NCI-H345 treated with DMSO at 0.1 percent for 48 hours (cell line): Measurements from ENCODE around the gene FIS1.
A peak's percentile ranks its signal among the peaks of the same experiment; 100 is the strongest.
"Not testable (repeated sequence)": the region's sequence is repeated elsewhere in the genome, so short reads cannot be mapped to it uniquely, and the experiment has no call there.

Experiments
- DNase-seq: peaks from one replicate; lab custom pipeline; 2025; ENCODE audit not compliant: unreplicated experiment; lab: John Stamatoyannopoulos, UW

The FIS1 gene

DNA sequence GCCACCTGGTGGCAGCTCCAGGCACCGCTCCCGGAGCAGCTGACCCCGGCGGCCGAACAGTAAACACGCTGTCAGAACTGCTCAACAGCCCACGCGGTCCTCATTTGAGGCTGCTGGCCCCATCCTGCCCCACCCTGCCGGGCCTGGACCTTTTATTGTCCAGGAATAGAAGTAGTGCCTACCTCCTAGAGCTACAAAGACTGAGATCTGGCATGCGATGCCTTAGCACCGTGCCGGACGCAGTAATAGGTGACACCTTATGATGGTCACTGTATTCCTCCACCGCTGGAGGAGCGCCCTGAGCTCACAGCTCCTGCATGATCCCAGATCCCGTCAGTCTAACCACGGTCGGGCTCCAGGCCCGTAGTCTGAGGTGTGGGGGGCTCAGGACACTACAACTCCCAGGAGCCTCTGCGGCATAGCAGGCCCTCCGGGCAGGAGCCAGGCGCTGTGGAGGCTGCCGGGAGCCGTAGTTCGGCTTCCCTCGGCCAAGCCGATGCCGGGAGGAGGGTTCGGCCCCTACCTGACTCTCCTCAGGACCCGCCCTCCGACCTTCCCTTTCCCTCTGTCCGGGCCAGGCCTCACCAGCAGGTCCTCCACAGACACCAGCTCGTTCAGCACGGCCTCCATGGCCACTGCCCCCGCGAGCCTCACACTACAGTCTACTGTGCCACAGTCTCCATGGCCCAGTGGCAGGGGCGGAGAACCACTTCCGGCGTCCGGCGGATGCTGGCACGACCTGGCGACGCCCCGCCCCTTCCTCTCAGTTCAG, at the start of gene FIS1:
FIS1 (minus strand) TSS at position 707 of the 772 bp plus-strand sequence; CDS start at position 630, 77 bp downstream.
- DNase-seq, result peak; percentile 90

DNA sequence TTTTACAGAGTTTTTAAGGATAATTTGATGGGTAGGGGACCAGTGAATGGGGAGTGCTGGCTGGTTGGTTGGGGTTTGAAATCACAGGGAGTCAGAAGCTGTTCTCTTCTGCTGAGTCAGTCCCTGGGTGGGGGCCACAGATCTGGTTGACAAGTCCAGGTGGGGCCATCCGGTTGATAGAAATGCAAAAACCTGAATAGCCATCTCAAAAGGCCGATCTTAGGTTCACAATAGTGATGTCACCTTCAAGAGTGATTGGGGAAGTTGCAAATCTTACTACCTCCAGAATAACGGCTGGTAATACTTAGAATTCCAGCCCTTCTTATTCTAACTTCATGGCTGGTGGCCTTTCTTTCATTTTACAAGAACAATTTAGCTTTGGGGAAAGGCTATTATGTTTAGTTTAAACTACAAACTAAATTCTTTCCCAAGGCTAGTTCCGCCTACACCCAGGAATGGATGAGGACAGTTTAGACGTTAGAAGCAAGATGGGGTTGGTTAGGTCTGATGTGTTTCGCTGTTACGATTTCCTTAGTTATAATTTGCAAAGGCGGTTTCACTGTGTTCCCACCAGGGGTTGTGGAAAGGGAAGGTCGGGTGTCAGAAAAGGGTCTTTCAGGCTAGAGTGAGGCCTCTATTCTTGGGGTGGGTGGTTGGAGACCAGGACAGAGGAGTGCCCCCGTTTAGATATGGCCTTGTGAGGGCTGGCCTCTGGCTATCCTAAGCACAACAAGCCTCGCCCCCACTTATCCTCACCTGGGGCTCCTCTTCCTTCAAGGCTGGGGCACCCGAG, 49.4 kb upstream of the FIS1 start:
- no peak for DNase-seq

DNA sequence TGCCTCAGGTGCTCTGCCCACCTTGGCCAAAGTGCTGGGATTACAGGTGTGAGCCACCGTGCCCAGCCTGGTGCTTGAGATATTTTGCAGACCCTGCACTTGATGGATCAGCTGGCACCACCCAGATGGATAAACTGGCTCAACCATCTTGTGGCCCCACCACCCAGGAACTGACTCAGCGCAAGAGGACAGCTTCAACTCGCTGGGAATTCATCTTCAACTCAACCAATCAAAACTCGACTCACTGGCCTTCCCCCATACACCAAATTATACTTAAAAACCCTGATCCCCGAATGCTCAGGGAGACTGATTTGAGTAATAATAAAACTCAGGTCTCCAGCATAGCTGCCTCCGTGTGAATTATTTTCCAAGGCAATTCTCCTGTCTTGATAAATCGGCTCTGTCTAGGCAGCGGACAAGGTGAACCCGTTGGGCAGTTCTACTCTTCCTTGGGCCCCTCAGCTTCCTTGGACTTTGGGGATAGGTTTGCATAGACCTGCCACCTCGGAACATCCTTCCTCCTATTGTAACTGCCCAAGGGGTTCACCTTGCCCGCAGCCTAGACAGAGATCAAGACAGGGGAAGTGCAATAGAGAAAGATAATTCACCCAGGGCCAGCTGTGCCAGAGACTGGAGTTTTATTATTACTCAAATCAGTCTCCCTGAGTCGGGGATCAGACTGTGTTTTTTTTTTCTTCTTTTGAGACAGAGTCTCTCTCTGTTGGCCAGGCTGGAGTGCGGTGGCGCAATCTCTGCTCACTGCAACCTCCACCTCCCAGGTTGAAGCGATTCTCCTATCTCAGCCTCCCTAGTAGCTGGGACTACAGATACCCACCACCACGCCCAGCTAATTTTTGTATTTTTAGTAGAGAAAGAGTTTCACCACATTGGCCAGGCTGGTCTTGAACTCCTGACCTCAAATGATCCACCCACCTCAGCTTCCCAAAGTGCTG, 48.5 kb upstream of the FIS1 start:
- not testable (repeated sequence) for DNase-seq

DNA sequence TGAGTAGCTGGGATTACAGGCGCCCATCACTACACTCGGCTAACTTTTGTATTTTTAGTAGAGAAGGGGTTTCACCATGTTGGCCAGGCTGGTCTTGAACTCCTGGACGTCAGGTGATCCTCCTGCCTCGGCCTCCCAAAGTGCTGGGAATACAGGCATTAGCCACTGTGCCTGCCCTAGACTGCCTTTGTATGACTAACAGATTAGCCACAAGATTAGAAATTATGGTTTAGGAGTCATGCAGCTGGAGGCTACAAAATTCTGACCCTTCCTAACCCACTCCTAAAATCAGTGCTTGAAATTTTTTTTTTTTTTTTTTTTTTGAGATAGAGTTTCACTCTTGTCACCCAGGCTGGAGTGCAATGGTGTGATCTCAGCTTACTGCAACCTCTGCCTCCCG, 47.7 kb upstream of the FIS1 start:
- not testable (repeated sequence) for DNase-seq

DNA sequence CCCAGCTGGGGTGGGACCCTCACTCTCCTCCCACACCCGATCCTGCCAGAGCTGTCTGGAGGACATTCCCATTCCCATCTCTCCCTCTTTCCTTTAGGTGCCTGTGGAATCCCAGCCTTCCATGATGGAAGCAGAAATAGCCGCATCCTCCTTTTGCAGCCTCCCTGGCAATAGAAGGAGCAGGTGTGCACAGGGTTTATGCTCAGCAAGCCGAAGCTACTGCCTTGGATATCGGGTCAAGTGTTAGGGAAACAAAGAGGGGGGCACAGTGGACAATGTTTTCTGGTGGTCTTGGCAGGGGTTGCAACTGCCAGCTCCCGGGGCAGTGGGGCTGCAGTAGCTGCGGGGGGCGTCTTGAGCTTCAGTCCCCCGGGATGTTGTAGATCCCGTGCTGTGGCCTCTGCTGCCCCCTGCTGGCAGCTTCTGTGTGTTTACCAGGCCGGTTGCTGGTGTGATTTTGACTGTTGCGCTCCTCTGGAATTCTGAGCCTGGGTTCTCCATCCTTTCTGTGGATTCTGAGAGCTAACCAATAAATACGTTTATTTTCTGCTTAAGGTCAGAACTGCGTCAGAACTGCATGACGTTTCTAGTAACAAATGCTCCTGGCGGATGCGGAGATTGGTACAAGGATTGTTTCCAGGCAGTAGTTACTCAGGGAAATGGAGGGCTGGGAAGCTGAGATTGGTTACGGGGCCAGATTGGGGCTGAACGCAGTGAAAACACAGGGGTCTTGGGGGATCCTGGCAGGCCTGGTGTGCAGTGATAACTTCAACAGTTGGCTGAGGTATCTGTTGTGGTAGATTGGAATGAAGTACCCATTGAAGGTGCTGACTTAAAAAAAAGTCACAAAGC, 45.5 kb upstream of the FIS1 start:
- DNase-seq, result peak; percentile 22

DNA sequence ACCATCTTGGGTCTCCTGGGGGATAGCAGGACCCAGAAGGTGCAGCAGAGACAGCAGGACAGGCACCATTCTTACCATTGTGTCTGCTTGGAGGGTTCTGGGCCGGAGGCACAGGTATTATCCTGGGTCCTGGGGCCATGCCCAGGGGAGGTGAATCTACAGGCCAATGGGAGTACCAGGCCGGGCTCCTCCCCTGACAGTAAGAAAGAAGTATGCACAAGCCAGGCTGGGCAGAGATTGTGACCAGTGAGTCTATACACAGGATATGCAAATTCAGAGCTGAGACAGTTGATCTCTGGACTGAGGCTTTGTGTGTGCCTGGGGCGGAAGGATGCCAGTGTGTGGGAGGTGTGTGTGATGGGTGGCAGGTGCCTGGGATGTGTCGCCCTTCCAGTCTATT, 44.8 kb upstream of the FIS1 start:
- DNase-seq, result not testable (repeated sequence)

DNA sequence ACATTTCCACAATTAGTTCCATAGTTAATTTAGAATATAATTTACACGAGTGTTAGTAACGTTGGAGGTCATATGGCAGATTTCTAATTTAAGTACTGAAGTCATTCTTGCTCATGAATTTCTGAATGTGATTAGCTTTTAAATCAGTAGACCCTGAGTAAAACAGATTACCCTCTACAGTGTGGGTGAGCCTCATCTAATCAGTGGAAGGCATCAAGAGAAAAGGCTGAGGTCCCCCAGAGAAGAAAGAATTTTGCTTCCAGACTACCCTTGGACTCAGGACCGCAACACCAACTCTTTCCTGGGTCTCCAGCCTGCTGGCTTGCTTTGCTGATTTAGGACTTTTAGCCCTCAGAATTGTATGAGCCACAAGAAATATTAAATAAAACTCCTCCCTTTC, 43.6 kb upstream of the FIS1 start:
- DNase-seq, result no peak

DNA sequence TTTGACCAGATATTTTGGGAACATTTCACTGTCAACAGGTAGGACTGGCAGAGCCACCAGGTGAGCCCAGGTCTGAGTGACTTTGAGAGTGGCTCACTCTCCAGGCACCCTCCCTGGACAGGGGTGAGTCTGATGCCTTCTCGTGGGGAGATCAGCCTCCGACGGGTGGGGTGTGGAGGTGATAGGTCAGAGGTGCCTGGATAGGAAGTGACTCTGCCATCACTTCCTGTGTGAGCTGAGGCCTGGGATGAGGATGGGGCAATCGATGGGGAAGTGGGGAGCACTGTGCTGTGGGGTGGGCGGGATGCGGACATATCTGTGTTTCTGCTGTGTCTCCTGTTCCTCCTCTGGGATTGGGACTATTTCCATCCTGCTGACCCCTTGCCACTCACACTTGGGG, 42.2 kb upstream of the FIS1 start:
- no peak for DNase-seq

DNA sequence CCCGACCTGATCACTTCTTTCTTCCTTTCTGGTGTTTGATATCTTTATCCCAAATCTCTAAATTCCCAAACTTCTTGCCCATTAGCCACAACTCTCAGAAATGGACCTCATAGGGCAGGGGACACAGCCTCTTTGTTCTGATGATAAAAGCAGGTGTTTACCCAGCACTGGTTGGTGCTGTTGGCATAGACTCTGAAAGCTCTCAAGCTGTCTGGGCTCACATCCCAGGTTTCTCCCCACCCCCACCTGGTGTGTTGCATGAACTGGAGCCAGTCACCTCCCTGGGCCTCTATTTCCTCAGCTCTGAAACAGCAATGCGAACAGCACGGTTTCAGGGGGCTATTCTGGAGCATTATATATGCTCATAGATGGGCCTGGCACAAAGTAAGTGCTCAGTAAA, 41.0 kb upstream of the FIS1 start:
- not testable (repeated sequence) for DNase-seq

DNA sequence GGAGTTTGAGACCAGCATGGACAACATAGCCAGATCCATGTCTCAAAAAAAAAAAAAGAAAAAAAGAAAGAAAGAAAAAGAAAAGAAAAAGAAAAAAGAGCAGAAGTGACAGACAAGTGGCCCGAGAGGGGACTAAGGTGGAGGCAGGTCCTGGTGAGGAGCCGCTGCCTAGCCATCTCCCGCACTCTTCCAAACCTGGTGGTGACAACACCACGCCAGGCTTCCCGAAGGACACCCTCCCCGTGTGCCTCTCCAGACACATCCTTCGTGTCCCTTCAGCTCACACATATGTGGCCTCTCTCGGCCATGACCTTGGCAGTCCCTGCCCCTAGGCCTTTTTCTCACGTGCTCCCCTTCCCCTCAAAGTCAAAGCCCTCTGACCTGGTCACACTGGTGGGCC, 40.3 kb upstream of the FIS1 start:
- DNase-seq, result no peak

DNA sequence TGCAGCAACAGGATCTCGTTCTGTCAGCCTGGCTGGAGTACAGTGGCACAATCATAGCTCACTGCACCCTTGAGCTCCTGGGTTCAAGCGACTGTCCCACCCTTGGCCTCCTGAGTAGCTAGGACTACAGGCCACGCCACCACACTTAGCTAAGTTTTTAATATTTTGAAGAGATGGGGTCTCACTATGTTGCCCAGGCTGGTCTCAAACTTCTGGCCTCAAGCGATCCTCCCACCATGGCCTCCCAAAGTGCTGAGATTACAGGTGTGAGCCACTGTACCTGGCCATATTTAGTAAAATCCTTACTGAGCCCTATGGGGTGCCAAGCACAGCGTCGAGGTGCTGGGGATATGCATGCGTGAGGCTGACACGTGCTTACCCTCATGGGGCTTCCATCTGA, 36.0 kb upstream of the FIS1 start:
- DNase-seq, result not testable (repeated sequence)

DNA sequence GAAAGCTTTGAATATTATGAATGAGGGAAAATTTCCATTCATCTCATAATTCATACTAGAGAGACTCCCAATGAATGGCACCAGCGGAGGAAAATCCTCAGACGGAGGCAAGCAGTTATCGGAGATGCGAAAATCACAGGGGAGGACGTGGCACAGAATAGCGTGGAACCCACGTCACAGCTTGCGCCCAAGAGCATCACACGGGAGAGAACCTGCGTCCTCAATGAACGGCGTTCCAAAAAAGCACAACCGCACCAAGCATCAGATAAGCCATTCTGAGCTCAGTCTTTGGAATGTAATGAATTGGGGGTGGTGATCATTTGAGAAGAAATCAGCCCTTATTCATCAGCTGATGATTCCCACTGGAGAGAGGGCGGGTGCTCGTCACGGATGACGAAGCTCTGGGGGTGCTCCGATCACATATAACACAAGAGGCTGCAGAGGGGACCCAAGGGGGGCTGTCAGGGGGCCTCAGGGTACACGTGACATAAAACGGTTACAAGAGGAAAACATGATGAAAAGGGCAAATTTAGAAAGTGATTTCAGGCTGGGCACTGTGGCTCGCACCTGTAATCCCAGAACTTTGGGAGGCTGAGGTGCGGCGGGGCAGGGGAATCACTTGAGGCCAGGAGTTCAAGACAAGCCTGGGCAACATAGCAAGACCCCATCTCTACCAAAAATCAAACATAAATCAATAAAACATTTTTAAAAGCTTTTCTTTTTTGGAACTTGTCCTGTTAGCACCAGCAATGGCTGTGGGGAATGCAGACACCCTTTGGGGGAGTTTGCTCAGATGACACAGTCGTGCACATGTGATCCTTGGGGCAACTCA, 33.8 kb upstream of the FIS1 start:
- no peak for DNase-seq

DNA sequence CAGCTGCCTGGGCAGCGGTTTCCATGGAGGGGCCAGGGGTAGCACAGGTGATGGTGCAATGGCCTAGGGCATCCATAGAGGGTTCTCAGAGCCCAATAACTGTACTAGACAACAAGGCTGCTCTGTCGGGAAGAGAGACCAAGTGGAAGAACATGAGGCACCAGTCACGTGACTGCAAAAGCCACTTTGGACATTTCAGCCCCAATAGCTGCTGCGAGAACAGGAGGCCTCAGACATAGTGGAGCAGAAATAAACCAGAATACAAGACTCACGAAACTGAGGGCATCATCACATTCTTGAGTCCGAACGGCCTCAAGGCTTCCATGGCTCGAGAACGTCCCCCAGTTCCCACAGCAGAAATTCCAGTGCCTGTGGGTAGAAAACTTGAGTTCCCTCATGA, 32.3 kb upstream of the FIS1 start:
- DNase-seq, result no peak

DNA sequence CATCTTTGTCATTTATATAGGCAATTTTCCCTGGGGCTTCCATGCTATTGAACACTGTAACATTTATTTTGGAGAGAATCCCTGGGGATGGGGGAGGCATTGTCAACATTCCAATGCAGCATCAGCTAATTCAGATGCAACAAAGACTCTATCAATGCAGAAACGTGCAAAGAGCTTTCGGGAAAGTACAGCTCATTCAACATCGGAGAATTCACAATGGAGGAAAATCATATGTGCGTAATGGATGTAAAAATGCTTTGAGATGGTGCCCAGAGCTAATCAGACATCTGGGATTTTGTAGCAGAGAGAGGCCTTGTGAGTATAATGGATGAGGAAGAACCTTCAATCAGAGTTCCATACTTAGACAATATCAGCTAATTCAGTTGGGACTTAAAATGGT, 28.3 kb upstream of the FIS1 start:
- no peak for DNase-seq

DNA sequence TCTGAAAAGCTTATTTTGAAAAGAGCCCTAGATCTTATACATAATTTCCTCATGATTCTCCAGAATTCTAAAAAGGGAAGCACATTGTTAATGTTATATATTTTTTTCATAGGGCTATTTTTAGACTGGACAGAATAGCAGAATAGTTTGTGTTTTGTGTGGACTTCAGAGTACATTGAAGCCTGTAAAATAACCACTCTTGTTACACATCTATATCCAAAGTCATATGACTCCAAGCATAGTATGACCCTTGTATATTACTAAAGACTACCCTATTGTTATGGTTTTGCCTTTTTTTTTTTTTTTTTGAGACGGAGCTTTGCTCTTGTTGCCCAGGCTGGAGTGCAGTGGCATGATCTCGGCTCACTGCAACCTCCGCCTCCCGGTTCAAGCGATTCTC, 26.1 kb upstream of the FIS1 start:
- no peak for DNase-seq

DNA sequence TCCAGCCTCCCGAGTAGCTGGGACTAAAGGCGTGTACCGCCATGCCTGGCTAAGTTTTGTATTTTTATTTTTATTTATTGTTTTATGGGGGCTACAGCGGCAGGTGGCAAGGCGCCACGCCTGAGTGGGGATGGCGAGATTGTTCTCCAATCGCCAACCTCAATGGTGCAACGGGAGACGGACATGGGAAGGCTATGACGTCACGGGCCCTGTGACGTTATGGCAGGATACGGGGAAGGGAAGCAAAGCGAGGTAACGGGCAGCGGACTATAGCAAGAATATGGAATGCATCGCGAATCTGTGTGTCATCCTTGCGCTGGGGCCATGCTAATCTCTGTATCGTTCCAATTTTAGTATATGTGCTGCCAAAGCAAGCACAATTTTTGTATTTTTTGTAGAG, 24.8 kb upstream of the FIS1 start:
- DNase-seq, result no peak

DNA sequence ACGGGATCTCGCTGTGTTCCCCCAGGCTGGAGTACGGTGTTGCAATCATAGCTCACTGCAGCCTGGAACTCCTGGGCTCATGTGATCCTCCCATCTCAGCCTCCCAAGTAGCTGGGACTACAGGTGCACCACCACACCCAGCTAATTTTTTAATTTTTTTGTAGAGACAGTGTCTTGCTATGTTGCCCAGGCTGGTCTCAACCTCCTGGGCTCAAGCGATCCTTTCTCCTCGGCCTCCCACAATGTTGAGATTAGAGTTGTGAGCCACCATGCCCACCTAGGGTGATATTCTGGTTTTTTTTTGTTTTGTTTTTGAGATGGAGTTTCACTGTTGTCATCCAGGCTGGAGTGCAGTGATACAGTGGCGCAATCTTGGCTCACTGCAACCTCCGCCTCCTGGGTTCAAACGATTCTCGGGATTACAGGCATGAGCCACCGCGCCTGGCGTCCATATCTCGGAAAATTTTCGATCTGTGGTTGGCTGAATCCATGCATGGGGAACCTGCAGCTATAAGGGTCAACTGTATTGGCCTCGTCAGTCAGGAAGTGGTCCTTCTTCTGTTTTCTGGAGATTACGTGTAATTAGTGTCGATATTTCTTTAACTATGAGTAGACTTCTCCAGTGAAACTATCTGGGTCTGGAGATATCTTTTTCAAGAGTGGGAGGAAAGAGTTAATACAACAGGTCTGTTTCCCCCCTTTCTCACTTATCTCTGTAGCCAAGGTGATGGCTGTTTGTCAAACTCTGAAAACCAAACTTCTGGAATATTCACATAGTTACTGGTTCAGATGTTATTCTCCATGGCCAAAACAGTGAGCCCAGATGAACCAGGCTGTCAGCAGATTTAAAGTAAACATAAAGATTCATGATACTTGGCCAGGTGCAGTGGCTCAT, 21.0 kb upstream of the FIS1 start:
- no peak for DNase-seq

DNA sequence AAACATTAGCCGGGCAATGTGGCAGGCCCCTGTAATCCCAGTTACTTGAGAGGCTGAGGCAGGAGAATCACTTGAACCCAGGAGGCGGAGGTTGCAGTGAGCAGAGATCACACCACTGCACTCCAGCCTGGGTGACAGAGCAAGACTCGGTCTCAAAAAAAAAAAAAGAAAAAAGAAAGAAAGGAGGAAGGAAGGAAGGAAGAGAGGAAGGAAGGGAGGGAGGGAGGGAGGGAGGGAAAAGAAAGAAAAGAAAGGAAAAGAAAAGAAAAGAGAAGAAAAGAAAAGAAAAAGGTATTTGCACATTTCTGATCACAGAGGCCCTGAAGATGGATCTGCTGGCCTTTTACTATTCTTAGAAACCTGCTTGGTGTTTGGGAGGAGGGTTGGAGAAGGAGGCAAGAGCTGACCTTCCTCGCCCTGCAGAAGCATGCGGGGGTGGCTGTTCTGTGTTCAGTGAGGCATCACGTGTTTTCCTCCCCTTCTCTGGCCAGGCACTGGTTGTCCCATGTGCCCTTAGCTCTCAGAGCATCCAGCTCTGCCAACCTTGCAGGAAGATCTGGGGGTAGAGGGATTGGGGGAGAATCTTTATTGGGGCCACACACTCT, 19.3 kb upstream of the FIS1 start:
- DNase-seq, result not testable (repeated sequence)
